NCI-H1436 treated with DMSO at 0.1 percent for 48 hours (cell line): ENCODE measurements around the gene PTPRN2.
"Not testable (repeated sequence)": the region's sequence is repeated elsewhere in the genome, so short reads cannot be mapped to it uniquely, and the experiment has no call there.

Source experiments
- DNase-seq: peaks from one replicate; lab custom pipeline; 2025; lab: John Stamatoyannopoulos, UW

PTPRN2 gene

DNA sequence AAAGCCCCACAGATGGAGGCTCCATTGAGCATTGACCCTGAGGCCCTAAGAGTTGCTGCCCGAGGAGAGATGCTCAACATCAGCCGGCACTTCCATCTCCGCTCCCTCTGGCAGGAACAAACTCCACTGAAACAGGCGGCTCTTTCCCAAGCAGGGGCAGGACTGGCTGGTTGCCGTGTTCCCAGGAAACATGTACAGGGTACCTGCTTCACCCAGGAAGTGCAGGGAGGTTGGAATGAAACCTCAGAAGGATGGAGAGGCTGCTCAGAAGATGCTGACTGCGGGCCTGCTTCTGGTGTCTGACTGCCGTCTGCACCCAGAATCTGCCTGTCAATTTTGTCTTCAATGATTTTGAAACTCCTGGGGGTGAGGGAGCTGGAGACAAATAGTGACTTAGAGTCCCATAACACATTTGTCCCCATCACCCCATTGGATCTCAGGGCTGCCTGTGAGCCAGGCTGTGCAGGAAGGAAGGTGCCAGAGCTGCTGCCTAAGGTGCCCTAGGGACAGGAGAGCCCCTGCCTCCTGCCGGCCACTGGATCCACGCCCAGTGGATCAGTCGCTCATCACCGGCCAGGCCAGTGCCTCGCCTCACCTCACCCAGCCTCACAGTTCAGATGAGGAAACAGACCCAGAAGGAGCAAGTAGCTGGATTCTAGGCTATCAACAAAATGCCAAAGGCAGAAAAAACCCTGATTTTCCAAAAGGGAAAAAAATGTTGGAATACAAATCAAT, 237.3 kb downstream of the PTPRN2 start:
- no peak for DNase-seq

DNA sequence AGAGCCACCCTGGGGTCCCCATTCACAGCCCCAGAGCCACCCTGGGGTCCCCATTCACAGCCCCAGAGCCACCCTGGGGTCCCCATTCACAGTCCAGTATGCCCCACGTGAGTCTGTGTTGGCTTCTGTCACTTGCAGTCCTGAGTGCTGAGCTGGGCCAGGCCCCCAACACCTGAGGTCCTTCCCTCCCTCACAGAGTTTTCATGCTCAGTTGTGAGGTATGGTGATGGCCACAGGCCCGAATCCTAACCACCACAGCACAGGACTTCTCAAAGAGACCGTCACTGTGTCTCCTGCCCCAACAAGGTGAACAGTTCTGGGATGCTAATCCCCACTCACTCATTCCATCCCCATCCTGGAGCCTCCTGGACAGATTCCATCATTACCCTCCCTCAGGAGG, 239.2 kb downstream of the PTPRN2 start:
- no peak for DNase-seq

DNA sequence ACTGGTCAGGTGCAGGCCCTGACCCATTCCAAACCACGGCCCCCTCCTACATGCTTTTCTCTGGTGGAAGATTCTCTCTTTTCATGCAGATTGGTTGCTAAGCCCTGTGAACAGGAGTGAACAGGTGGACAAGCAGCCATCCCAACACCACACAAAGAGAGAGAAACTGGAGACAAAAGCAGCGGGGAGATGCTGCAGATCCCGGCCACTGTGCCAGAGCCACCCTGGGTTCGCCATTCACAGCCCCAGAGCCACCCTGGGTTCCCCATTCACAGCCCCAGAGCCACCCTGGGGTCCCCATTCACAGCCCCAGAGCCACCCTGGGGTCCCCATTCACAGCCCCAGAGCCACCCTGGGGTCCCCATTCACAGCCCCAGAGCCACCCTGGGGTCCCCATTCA, 239.6 kb downstream of the PTPRN2 start:
- not testable (repeated sequence) for DNase-seq

DNA sequence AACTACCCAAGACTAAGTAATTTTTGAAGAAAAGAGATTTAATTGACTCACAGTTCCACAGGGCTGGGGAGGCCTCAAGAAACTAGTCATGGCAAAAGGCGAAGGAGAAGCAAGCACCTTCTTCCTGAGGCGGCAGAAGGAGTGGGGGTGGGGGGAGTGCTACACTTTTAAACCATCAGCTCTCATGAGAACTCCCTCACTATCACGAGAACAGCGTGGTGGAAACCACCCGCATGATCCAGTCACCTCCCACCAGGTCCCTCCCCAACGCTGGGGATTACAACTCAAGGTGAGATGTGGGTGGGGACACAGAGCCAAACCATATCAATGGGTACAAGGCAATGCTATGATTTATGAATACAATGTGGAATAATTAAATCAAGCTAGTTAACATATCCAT, 241.9 kb downstream of the PTPRN2 start:
- no peak for DNase-seq

DNA sequence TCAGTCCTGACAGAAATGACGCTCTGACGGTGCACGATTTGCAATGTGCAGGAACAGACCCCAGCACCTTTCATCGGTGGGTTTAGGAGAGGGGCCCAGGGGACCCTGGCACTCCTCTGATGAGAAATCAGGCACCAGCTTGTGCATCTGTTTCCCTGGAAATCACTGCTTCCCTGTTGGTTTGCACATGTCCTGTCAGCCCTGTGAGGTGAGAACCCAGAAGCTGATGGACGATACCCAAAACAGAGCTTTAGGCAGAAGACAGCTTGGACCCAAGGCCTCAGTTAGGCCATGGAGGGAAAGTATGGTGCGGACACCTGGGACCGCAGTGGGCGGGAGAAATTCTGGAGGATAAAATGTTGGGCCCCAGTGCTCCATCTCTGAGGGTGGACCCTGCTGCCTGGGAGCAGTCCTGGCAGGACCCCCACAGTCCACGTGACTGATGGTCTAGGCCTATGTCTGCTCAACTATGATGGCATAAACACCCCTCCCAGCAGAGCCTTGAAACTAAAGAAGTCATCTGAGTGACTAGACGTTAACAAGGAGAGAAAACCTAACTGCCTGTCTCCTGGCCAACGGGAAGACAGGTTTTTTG, 242.8 kb downstream of the PTPRN2 start:
- no peak for DNase-seq

DNA sequence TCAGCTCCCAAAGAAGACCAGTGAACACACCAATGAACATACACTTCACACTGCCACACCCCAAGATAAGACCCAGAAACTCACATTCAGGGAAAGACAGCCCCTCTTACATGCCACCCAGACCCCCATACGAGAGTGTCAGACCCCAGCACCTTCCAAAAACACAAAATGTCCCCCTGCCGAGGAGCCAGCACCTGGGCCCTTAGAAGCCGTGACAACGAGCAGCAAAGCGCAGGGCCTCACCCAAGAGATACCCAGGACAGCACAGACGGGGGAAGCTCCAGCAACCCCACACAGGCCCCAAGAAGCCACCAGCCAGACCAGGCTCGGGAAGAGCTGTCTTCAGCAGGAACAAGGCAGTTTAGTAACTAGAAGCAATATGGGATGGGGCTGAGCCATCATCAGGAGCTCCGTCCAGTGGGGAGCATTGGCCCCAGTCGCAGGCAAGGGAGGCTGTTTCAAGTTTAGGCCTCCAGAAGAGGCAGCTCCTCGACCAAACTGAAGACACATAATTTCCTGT, 243.6 kb downstream of the PTPRN2 start:
- no peak for DNase-seq

DNA sequence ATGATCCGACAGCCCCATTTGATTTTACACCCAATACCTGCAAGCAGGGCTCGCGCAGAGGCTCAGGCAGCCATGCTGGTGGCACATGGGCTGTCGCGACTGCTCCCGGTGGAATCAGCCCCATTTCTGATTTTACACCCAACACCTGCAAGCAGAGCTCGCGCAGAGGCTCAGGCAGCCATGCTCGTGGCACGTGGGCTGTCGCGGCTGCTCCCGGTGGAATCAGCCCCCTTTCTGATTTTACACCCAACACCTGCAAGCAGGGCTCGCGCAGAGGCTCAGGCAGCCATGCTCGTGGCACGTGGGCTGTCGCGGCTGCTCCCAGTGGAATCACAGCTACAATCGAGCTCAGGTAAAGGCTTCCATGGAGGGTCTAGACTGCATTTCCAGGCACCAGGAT, 244.1 kb downstream of the PTPRN2 start:
- no peak for DNase-seq

DNA sequence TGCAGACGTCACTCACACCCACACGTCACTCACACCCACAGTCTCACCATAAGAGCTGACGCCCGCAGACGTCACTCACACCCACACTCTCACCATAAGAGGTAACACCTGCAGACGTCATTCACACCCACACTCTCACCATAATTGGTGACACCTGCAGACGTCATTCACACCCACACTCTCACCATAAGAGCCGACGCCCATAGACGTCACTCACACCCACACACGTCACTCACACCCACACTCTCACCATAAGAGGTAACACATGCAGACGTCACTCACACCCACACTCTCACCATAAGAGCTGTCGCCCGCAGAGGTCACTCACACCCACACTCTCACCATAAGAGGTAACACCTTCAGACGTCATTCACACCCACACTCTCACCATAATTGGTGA, 246.5 kb downstream of the PTPRN2 start:
- DNase-seq = not testable (repeated sequence)

DNA sequence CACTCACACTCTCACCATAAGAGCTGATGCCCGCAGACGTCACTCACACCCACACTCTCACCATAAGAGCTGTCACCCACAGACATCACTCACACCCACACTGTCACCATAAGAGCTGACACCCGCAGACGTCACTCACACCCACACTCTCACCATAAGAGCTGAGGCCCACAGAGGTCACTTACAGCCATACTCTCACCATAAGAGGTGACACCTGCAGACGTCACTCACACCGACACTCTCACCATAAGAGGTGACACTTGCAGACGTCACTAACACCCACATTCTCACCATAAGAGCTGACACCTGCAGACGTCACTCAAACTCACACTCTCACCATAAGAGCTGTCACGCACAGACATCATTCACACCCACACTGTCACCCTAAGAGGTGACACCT, 250.7 kb downstream of the PTPRN2 start:
- DNase-seq = not testable (repeated sequence)

DNA sequence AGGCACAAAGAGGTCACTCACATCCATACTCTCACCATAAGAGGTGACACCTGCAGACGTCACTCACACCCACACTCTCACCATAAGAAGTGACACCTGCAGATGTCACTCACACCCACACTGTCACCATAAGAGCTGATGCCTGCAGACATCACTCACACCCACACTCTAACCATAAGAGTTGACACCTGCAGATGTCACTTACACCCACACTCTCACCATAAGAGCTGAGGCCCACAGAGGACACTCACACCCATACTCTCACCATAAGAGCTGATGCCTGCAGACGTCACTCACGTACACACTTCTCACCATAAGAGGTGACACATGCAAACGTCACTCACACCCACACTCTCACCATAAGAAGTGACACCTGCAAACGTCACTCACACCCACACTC, 255.1 kb downstream of the PTPRN2 start:
- not testable (repeated sequence) for DNase-seq

DNA sequence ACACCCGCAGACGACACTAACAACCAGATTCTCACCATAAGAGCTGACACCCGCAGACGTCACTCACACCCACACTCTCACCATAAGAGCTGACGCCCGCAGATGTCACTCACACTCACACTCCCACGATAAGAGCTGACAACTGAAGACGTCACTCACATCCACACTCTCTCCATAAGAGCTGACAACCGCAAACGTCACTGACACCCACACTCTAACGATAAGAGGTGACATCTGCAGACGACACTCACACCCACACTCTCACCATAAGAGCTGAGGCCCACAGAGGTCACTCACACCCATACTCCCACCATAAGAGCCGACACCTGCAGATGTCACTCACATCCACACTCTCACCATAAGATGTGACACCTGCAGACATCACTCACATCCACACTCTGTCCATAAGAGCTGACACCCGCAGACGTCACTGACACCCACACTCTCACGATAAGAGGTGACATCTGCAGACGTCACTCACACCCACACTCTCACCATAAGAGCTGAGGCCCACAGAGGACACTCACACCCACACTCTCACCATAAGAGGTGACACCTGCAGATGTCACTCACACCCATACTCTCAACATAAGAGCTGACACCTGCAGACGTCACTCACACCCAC, 255.7 kb downstream of the PTPRN2 start:
- not testable (repeated sequence) for DNase-seq

DNA sequence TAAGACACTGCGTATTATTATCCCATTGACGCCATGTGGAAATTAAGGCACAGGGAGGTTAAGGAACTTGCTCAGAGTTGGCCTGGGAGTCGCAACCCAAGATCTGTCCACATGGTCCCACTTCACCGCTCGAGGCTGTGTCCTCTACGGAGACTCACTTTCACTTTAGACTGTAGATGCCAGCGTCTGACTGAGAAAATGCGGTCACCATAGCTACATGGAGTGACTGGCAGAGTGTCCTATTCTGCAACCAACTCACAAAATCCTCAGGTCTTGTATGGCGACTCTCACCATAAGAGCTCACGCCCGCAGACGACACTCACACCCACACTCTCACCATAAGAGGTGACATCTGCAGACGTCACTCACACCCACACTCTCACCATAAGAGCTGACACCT, 257.9 kb downstream of the PTPRN2 start:
- no peak for DNase-seq

DNA sequence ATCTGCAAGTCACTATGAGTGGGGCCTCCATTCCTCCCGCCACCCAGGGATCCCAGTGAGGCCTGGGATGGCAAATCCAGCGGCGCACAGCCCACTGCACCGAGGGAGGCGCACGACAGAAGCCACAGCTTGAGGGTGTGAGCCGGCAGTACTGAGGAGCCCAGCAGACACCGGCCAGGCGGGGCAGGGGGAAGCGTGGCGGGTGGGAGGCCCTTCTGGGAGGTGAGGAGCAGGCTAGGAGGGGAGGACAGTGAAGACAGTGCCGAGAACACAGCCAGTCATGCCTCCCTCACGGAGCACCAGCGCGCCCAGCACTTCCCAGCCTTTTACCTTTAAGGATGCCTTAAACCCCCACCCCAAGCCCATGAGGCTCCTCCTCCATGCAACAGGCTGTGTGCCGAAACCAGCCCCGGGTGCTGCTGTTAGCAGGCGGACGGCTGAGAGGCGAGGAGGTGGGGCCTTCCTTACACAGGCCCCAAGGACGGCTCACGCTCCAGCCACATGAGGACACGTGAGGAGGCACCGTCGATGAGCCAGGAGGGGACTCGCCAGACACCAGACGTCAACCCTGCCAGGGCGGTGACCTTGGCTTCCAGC, 258.5 kb downstream of the PTPRN2 start:
- DNase-seq = no peak

DNA sequence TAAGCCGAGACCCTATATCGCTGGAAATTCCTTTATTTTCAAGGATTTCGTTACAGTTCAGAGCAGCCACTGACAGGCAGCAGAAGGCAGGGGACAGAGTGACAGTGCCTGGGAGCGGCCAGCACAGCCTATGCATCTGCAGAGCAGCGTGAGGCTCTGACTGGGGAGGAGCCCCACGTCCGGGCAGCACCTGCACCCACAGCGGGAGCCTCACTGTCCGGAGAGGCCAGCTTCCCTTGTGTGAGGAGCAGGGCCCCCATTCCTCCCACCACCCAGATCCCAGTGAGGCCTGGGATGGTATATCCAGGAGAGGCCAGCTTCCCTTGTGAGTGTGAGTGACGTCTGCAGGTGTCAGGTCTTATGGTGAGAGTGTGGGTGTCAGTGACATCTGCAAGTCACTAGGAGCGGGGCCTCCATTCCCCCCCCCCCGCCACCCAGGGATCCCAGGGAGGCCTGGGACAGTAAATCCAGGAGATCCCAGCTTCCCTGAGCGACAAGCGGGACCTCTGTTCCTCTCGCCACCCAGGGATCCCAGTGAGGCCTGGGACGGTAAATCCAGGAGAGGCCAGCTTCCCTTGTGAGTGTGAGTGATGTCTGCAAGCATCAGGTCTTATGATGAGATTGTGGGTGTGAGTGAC, 259.1 kb downstream of the PTPRN2 start:
- DNase-seq = no peak

DNA sequence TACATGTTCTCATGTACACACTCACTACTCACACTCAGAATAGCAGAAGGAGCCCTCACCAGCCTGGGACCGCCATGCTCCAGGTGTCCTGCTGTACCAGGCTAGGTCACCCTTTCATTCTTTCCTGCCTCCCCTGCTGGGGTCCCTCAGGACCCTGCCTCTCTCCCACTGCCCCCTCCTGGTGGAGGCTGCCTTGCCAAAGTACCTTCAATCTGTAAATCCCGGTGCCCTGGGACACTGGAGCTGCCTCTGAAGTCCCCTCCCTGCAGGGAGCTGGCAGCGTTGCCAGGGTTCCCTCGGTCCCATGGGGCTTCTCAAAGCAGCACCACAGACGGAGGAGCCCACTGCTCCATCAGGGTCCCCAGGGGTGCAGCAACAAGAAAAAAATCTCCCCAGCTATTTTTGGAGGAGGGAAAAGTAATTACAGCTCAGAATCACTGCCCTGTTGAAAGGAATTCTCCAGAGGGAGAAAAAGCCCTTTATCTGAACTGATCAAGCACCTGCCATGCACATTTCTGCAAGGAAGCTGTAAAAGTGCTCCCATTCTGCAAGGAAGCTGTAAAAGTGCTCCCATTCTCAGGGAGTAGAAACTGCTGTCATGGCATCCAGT, 259.9 kb downstream of the PTPRN2 start:
- no peak for DNase-seq

DNA sequence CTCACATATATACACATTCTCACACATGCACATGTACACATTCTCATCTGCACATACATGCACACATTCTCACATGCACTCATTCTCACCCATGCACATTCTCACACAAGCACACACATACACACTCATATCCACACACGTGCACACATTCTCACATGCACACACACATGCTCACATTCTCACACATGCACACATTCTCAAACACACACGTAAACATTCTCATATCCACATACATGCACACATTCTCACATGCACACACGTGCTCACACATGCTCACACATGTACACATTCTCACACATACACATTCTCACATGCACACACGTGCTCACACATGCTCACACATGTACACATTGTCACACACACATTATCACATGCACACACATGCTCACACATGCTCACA, 260.6 kb downstream of the PTPRN2 start:
- no peak for DNase-seq

DNA sequence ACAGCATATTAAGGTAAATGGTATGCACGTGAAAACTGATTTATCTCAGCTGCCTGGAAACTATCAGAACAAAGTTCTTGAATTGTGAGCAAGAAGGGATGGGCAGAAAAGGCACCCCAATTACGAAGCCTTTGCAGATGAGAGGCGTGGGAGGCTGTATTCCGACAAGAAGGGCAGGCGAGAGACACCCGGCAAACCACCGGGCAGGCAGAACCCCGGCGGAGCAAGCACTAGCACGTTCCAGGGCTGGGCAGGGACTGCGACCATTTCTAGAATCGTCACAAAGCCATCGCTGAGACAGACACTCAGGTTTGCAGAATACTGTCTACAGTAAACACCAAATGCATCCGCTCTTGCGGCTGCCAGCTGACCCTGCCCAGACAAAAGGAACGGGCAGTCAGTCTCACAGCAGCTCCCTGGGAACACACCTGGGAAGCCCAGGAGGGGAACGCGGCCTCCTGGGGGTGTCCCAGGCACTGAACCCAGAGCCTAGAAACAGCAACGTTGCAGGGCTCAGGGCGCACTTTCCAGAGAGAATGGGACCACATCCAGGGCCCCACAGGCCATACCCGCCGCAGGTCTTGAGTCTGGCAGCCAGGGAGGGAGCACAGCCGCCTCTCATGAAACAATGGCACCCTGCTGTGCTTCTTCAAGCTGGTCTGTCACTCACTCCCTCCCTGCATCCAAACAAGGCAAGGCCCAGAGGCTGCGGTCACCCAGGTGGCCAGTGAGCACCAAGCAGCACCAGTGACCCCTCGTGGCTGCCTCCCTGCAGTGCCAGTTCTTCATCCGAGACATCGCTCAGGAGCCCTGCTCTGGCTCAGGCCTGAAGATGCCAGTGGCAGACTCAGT, 261.9 kb downstream of the PTPRN2 start:
- DNase-seq = no peak

DNA sequence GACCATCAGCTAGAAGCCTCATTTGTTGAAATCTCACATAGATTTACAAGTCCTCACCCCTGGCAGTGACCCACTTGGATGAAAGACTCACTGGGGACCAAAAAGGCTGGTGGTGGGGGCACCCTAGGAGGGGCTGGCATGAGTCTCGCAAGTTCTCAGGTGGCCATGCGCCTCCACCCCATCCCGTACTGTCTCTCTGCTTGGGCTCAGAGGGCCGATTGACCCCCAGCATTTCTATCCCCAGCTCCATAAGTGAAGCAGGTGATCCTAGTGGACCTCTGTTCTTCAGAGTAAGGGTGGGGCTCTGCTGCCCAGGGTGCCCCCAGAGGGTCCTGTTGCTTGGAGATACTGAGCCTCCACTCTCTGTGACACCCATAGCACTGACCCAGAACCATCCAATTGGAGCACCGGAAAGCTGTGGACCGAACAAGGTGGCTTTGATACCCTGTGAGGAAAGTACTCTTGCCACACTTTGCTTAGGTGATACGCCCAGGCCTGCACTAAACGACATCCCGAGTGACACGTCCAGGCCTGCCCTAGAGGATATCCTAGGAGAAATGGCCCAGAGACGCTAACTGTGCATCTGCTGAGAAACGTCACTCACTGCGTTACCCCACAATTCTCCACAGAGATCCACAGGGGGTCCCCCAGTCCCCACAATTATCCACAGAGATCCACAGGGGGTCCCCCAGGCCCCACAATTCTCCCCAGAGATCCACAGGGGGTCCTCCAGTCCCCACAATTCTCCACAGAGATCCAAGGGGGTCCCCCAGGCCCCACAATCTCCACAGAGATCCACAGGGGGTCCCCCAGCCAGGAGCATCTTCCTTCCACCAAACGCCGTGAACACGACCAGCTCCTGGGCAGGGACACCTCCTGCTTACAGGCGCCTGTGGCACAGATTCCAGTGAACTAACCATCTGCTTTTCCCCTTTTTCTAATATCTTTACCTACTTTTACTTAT, 262.9 kb downstream of the PTPRN2 start:
- no peak for DNase-seq

DNA sequence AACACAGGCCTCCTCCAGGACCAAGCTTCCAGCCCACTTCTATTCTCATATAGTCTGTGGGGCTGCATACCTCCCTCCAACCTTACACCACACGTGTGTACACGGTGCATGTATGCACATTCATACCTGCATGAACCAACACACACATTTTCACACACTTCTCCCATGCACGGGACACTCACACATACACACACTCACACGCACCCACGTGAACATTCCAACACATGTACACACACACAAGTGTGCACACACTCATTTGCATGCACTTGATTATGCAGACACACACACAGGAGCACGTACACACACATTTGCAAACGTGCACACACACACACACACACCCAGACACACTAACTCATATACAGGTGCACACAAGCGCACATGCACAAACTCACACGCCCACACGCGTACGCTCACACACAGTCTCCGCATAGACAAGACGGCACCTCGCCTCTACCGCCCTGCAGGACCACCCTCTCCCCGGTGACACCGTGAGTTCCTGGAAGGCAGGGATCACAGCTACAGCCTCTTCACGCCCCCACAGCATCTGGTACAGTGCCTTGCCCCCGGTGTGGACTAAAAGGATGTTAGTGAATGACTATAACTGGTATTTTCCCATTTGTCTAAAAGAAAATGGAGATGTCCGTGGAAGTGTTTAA, 263.8 kb downstream of the PTPRN2 start:
- DNase-seq = no peak
